ENCODE results near the gene SYTL3. TPM values are rescaled to one million over a fixed set of nuclear protein-coding genes. Genes with fewer than 3 reads are reported as not detected.
"Not testable (repeated sequence)": the region's sequence is repeated elsewhere in the genome, so short reads cannot be mapped to it uniquely, and the experiment has no call there.

The SYTL3 gene
- total RNA-seq, 1 experiment from 2014 or later: 6.2 TPM

DNA sequence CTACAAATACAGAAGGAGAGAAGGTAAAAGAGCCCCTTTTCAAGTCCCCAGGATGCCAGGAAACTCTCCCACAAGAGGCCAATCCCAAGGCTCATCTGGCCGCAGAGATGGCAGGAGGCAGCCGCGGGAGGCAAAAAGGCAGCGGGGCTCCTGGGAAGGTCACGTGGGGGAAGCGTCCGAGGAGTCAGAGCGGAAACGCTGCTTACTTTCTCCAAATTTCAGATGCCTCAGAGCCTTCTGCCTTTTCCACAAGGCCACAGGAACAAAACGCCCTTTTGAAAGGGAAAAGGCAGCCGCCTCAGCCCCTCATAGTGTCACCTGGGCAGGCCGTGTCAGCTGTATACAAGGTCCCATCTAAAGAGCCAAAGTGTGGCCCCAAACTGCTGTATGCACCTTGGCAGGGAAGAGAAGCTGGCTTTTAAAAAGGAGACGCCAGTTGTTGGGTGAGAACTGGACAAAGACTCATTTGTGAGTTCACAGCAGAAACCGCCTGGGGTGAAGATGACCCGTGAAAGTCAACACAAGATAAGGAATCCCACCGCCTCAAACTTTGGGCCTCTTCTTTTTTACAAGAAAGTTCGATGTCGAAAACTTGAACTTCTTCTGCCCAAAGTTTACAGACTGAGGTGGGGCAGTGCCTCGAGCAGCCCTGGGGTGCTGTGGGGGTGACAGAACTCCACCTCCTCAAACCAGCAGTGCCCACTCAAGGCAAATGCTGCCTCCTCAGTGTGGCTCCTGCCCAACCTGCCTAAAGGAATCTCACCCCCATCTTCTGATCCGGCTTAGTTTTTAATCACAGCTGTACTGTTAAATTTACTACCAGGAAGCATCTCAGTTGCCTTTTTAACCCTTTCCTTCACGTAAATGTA lies 124.0 kb downstream of the SYTL3 start:
- DNase-seq (ENCODE audit: low read depth): no peak

DNA sequence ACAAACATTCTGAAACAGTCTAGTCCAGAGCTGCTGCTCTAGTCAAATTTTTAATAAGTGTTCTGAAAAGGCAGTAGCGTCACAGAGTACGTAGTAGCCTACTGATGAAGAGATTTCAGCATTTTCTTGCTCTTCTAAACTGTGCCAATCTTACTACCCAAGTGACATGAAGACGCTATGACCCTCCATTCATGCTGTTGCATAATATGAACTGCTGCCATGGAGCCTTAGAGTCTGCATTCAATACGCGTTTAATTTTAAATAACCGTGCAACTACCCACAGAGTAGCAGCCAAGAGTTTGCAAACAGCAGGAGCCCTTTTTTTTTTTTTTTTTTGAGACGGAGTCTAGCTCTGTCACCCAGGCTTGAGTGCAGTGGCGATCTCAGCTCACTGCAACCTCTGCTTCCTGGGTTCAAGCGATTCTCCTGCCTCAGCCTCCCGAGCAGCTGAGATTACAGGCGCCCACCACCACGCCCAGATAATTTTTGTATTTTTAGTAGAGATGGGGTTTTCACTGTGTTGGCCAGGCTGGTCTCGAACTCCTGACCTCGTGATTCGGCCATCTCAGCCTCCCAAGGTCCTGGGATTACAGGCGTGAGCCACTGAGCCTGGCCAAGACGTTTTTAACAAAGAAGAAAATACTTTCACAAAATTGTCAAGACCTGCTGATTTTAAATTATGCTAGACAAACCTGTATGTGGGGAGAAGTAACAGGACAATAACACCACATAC lies 125.0 kb downstream of the SYTL3 start:
- no peak for DNase-seq (ENCODE audit: low read depth)

DNA sequence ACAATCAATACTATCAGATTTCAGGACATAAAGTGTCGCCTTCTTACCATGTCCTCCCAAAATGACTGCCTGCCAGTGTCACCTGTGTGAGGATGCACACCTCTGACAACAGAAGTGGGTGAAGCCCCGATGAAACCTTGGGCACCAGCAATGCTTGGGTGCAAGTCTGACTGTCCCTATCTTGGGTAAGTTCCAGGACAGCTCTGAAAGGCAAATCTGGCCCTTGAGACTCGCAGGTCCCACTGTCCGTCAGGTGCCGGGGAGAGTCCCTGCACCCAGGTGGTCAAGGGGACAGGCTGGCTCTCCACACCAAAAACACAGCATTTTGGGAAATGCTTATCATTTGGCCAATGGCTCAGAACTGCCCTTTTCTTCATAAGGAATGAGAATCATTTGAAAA lies 126.0 kb downstream of the SYTL3 start:
- no peak for DNase-seq (ENCODE audit: low read depth)

DNA sequence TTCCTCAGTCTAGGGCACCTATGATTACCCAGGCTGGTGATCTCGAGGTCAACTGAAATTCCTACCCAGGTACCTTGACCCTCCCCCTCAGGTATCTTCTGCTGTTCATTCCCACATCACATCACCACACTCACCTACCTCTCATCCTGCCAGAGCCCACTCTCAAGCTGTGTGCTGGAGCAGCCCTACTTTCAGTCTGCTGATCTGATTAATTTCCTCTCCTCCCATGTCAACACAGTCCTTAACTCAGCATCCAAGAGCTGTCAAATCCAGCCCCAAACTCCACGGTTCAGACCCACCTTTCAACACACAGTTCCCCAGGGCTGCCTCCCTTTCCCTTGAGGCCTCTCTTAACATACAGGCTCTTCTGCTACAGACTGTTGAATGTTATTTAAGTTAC lies 126.9 kb downstream of the SYTL3 start:
- no peak for DNase-seq (ENCODE audit: low read depth)

DNA sequence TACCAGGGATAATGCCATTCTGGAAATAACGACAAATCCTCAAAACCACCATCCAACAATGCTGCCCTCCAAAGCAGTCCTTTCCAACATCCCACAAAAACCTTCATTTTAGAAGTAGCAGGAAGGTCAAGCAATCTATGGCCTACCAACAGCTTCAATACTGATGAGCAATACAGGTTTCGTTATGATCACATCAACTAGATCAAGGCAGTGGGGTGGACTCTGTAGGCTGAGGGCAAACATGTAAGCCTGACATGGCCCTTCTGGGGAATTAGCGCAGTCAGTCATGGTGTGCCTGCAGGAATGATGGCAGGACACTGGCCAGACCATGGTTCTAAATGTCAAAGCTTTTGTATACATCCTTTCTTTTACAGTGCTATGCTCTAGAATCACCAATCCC lies 127.7 kb downstream of the SYTL3 start:
- DNase-seq (ENCODE audit: low read depth): no peak

DNA sequence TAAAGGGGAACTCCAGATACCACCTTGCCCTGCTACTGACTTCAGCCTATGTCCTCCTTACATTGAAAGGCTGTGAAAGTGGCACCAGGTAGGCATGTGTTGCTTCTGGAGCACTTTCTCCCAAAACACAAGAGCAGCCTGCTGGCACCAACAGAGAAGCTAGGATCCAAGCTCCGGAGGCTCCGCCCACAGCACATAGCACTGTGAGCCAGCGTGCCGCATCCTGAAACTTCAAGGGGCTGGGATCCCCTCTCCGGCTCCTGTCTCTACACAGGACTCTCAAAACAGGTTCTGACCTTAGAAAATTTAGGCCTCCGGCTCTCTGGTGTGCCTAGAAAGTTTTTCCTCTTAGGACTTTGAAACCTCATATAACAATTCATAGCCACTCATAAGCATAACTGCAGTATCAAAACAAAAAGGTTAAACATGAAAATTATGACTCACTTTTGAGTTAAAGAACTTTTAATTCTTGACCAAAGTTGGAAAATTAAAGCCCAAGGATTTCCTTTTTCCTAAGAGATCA lies 128.2 kb downstream of the SYTL3 start:
- no peak for DNase-seq (ENCODE audit: low read depth)

DNA sequence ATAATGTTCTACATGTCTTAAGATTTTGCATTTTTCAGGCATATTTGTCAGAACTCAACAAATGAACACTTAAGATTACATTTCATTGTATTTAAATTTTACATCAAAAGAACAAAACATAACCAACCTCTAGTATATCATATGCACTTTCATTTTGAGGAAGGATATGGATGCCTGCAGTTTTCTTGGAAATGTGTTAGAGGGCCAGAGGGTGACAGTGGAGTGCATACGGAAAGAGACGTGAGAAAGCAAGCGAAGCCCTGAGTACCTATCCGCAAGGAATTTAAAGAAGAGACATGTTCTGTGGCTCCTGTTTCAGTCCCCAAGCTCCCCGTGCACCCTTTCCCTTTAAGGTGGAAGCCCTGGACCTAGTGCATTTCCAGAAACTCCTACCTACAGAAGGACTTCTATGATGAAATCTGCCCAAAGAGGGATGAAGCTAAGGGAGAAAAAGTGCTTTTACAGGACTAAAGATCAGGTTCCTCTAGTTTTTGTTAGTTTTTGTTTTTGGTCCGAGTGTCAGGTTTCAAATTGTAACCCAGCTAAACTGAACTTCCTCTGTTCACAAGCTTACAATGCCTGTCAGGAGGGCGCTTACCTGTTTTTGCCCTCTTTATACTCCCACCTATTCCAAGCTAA lies 130.5 kb downstream of the SYTL3 start:
- DNase-seq (ENCODE audit: low read depth): no peak

DNA sequence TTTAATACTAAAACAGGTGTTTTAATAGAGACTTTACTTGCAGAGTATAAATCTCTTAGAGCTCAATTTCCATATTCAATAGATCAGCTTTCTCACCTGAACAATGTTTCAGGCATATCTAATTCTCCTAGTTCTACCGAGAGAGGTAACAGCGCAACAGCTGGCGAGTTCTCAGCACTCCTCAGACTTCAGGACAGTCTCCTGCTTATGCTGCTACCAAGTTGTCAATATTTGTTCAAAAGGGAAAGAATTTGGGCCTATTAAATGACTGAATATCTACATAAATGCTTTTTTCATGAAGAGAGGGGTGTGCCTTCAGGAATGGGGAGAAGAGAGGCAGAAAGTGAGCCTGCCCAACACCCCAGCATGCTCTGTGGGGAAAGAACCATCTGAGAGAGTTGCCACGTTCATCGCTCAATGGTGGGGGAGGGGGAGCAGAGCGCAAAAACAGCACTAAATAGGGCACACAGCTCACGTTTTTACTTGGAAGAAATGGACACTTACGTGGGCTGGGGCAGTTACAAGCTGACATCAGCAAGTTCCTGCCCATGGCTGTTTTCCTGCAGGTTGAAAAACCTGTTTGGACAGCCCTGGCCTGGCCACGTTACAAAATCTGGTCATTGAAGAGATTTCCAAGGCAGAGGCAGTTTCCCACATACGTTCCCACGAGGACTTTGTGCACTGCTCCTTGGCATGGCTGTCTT lies 131.3 kb downstream of the SYTL3 start:
- no peak for DNase-seq (ENCODE audit: low read depth)

DNA sequence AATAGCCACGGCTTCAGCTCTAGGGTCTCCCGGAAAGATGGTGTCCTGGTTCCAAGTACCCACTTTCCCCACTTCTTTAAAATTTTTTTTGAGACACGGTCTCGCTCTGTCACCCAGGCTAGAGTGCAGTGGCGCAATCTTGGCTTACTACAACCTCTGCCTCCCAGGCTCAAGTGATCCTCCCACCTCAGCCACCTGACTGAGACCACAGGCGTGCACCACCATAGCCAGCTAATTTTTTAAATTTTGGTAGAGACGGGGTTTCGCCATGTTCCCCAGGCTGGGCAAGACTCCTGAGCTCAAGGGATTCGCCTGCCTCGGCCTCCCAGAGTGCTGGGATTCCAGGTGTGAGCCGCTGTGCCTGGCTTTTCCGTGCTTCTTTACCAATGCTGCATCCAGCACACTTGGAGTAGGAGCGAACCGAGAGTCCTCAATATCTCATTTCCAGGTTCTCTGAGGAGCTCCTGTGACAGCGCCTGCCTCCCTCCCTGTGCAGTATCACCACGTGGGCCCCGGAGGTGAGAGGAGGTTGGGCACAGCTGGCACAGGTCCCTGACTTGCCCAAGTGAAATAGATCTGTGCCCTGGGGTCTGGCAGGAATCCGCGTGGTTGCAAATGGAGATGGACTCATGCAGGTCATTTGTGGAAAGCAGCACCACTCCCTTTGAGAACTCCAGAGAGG lies 132.0 kb downstream of the SYTL3 start:
- DNase-seq (ENCODE audit: low read depth): no peak

DNA sequence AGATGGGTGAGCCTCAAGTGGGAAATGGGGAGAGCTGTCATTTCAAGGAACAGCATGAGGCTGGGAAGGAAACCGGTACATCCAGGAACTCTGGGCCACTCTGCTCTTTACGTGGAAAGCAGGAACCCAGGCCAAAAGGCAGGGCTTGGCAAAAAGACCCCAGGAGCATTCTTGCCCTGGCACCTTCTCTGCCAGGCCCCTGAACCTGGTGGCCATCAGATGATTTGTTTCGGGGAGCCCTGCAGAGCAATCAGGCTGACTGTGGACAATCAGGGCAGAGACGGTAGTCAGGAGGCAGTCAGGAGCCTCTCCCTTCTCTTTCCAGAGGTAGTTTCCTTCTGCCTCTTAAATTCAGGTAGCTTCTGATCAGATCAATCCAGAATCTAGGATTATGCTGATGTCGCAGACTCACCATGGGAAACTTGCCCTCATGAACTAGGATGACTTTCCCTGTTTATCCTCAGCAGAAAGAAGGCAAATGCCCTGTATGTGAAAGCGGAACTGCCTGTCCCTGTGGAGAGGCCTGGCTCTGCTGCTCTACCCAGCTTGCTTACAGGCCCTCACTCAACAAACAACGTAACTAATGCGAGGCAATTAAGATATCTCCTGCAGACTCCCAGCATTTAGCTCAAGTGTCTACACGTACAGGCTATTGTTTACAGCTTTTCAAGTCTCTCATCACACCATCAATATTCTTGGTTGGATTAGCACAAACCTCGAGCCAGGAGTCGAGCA lies 132.7 kb downstream of the SYTL3 start:
- DNase-seq (ENCODE audit: low read depth): no peak

DNA sequence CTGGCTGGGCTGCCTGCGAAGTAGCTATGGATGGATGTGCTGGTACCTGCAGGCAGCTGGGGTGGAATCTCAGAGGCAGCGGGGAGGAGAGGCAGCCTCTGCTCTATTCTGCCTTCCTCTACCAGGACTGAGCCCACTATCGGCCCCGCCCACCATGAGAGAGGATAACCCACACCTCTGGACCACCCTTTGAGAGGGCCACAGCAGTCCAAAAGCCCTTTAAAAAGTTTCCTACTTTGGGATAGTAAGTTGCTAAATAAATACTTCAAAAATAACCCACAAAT lies 133.3 kb downstream of the SYTL3 start:
- no peak for DNase-seq (ENCODE audit: low read depth)

DNA sequence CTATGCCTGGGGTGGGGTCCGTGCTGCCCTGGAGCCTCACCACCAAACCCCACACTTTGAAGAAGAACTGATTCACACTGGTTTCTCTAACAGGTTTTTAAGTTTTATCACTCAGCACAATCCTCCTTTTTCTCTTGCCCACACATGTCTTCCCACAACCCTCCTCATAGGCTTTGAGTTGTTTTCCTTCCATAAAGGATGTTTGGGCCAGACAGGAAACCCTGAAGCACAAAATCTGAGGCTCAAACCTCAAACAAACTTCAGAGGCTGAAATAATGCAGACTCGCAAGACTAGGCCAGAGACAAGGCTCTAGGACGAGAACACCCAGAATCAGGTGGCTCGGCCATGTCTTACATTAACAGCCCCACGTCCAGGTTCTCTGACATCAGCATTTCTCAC lies 134.0 kb downstream of the SYTL3 start:
- DNase-seq (ENCODE audit: low read depth): no peak

DNA sequence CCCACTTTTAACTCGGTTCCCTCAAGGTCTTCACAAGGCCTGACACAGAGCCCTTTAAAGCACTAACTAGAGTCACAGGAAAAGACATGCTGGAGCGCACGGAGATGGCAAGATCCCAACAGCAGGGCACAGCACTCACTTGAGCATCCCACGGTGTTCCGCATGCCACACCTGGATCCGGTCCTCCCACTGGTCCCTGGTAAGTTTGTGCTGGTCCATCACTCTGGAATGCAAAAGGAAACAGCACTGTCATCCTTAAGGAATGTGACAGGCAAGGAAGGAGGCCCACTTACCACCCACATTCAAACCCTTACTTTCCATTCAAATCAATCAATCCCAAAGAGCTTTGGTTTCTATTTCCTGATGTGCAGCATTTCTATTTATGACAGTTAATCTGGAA lies 134.7 kb downstream of the SYTL3 start:
- DNase-seq (ENCODE audit: low read depth): peak; percentile 48

DNA sequence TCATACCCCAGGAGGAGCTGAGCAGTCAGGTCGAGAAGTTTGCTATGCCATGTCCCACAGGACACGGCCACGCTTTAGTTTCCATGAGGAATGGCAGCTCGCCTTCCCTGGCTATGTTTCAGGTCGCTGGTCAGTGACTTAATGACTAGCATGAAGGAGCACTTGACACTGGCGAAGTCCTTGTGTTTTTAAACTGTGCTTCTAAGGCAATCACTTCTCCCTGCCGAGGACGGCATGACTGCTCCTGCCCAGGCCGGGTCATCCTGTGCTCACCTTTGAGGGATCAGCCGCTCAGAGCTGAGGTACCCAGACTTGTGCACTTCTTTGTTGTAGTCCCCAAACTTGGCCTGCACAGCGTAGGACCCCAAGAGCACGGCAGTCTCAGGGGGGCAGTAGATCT lies 135.2 kb downstream of the SYTL3 start:
- no peak for DNase-seq (ENCODE audit: low read depth)

DNA sequence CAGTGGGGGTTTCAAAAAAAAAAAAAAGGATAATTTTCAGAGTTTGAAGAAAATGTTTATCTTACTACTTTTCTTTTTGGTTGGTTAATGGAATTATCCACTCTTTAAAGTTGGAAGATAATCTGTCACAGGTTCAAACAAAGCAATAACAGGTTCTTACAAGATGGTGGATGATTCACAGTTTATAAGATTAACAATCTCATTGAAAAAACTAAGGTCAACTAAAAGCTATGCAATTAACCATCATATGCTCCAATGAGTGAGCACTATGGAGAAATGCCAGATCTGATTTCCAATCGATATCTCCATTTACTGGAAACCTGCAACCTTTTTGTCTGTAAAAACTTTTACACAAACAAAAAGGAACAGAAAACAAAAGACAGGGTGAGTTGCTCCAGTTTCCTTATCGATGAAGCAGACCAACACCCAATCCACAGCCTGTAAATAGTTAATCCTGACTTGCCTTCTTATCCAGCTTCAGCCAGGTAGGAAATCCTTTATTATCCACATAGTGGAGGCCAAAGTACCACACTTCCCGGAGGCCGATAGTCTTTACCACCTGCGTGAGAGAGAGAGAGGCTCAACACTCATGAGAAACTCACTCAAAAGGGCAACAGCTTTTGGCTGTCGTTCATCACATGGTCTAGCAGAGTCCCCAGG lies 136.9 kb downstream of the SYTL3 start:
- DNase-seq (ENCODE audit: low read depth): no peak

DNA sequence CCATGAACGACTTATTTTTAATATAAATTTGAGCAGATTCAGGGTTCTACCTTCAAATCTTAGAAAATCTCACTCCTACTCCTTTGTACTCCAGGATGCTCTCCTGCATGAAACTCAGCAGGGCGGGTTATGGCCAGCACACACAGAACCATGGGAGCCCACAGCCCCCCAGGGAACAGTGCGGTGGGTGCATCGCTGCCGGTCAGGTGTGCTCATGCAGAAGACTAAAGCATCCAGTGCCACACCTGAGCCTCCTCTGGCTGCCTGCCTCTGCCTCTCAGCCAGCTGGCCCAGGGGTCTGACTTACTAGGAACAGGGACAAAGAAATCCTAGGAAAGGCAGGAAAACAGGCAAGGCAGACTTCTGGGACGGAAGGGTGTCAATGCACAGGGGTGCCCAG lies 137.5 kb downstream of the SYTL3 start:
- no peak for DNase-seq (ENCODE audit: low read depth)

DNA sequence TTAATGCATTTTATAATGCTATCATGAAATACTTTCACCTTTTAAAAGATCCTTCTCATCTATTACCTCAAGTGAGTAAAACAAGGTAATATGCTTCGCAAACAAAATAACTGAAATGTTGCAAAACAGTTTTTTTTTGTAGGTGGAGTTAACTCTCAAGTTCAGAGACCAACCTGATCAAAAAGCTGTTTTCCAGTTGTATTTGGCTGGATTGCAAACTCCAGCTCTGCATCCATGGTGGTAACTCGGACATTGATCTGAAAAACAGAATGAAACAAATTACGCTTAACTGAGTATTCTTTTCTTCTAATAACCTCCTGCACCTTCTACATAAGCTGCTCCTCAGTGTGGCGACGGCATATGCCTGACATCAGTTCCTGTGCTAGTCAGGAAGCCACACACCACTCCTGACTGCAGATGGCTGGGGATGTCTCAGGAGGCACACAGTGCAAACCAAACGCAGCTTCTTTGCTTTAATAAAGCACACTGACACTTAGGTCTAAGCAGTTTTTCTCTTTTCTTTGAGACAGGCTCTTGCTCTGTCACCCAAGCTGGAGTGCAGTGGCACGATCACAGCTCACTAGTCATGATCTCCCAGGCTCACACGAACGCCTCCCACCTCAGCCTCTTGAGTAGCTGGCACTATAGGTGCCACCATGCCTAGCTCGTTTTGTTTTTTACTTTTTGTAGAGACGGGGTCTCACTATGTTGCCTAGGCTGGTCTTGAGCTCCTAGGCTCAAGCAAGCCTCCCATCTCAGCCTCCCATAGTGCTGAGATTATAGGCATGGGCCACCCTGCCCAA lies 139.5 kb downstream of the SYTL3 start:
- DNase-seq (ENCODE audit: low read depth): no peak

DNA sequence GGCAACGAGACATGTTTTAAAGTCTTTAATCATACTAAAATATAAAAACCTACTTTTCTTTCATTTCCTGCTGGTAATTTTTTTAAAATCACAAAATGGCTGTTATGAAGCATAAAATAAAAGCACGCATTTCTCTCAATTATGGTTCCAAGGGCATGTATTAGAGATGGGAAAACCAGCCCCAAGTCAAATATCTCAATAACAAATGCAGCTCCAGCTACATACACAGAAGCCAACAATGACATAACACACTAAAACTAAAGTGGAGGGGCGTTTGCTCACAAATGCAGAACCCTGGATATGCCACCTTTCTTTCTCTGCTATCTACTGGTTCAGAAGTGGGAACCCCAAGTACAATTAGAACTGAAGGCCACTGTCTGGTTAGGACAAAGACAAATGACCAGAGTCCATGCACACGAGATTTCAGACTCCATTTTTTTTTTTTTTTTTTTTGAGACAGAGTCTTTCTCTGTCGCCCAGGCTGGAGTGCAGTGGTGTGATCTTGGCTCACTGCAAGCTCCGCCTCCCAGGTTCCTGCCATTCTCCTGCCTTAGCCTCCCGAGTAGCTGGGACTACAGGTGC lies 141.5 kb downstream of the SYTL3 start:
- no peak for DNase-seq (ENCODE audit: low read depth)

DNA sequence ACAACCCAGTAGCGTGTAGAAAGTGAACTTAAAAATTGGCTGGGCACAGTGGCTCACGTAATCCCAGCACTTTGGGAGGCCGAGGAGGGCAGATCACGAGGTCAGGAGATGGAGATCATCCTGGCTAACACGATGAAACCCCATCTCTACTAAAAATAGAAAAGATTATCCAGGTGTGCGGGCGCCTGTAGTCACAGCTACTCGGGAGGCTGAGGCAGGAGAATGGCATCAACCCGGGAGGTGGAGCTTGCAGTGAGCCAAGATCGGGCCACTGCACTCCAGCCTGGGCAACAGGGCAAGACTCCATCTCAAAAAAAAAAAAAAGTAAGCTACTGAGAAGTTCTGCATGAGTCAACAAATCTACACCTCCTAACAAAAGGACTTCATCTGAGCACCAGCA lies 142.7 kb downstream of the SYTL3 start:
- not testable (repeated sequence) for DNase-seq (ENCODE audit: low read depth)

All from RPMI7951 (cell line).